ENCODE results near the gene RFX7. TPM values are rescaled to one million over a fixed set of nuclear protein-coding genes. Genes with fewer than 3 reads are reported as not detected.
"Not testable (repeated sequence)": the region's sequence is repeated elsewhere in the genome, so short reads cannot be mapped to it uniquely, and the experiment has no call there.

RFX7 gene
- polyA plus RNA-seq, 3 donors: 22.0 to 25.3 (median 24.0) TPM

DNA sequence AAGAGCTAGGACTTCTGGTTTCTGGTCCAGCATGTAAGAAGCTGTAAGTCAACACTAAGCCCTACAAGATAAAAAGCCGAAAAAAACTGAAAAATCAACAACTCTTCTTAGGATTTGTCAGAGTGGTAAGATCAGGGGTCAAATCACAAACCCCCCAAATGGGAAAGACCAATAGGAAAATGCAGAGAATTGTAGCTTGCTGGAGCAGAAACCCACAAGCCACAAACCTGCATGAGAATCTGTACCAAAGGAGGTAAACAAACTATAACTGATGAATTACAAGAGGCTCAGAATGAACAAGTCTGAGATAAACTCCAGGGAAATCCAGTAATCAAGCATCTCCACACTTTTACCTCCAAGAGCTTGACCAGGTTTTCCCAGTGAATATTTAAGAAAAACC lies 36.0 kb downstream of the RFX7 start:
- no peak for DNase-seq (ENCODE audit: low read depth in 3 of 3, low spot score in 2 of 3)

DNA sequence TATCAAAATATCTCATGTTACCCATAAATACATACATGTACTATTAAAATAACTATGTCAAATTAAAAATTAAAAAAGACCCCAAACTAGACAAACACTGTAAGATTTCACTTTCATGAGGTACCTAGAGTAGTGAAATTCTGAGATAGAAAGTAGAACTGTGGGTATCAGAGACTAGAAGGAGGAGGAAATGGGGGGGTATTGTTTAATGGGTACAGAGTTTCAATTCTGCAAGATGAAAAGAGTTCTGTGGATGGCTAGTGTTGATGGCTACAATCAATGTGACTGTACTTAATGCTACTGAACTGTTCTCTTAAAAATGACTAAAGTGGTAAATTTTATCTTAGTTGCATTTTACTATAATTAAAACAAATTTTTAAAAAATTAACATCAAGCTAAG lies 36.6 kb downstream of the RFX7 start:
- DNase-seq (ENCODE audit: low read depth in 3 of 3, low spot score in 2 of 3): no peak

GRCh38 chr15:56205061-56205876 lies 38.4 kb downstream of the RFX7 start:
- no peak for DNase-seq (ENCODE audit: low read depth in 3 of 3, low spot score in 2 of 3)

- DNase-seq (ENCODE audit: low read depth in 3 of 3, low spot score in 2 of 3): not testable (repeated sequence)
Observed at GRCh38 chr15:56203312-56203922, 40.3 kb downstream of the RFX7 start.

DNA sequence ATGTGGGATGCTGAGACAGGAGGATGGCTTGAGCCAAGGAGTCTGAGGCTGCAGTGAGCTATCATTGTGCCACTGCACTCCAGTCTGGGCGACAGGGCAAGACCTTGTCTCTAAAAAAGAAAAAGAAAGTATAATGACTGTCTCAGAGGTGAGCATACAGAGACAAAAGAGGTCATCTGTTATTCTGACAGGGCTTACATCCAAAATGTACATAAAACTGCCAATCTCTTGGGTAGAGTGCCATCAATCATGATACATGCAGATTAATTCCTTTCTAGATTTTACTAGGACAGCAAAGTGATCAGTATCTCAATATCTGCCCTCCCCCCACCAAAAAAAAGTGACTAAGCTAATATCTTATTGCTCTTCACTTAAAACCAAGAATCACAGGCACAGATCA lies 41.0 kb downstream of the RFX7 start:
- DNase-seq (ENCODE audit: low read depth in 3 of 3, low spot score in 2 of 3): no peak

GRCh38 chr15:56199038-56199437 lies 44.6 kb downstream of the RFX7 start:
- no peak for DNase-seq (ENCODE audit: low read depth in 3 of 3, low spot score in 2 of 3)

DNA sequence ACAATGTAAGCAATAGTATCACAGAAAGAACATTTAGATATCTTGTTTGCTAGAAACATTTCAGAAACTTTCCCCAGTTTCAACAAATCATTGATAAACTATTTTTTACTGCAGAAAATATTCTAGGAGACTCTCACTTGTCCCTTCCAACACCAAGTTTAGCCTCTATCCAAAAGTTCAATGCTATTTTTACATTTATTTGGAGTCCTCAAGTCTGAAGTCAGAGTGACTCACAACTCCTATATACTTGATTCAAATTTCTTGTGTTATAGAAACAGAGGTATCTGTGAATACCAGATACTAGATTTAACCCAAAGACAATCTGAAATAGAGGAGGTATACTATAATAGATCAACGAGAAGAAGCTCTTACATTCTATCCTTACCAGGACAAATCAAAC lies 49.6 kb downstream of the RFX7 start:
- no peak for DNase-seq (ENCODE audit: low read depth in 3 of 3, low spot score in 2 of 3)

DNA sequence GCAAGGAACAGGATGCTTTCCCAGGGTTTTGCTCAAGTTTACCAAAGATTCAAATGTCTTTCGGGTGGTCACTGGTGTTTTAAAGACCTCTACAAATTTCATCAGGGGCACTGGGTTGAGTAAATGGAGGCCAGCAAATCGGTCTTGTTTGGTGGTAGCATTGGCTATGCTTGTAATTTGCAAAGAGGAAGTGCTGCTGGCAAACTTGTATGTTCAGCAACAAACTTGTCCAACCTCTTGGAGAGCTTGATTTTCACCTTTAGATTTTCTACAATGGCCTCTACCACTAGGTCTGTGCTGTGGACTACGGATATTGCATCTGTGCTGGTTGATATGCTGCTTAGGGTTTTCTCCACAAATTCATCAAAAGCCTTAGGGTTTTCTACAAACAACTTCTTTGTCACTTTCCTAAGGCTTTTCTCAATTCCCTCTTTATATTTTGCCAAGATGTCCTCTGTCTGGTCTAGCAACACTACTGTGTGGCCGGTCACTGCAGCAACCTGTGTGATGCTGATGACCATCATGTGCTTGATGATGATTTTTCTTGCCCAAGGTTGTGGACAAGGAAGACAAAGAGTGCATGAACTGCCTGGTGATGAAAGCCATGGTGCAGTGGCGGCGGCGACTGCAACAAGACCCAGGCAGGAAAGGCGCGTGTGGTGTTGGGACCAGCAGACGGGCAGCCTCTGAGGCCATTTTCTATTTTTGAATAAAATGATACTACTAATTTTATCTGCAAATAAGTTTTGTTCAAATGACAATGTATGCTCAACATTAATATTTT lies 50.8 kb downstream of the RFX7 start:
- DNase-seq (ENCODE audit: low read depth in 3 of 3, low spot score in 2 of 3): no peak

- no peak for DNase-seq (ENCODE audit: low read depth in 3 of 3, low spot score in 2 of 3)
Observed at GRCh38 chr15:56187665-56188064, 56.0 kb downstream of the RFX7 start.

- DNase-seq (ENCODE audit: low read depth in 3 of 3, low spot score in 2 of 3): no peak
Observed at GRCh38 chr15:56185980-56186379, 57.7 kb downstream of the RFX7 start.

DNA sequence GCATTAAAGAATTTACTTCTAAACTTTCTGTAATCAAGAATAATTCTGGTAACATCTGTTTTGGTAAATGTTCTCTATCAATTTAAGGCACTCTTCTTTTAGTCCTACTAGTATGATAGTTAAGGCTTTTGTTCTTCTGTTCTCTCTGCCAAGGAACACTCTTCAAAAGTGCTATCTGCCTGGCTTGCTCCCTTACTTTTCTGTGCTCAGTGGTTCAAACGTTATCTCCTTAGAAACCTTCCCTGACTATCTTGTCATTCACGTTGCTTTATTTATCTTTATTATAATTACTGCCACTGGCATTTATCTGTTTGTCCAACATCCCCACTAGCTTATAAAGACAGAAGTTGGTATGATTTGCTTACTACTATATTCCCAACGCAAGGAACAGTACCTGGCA lies 59.2 kb downstream of the RFX7 start:
- no peak for DNase-seq (ENCODE audit: low read depth in 3 of 3, low spot score in 2 of 3)

DNA sequence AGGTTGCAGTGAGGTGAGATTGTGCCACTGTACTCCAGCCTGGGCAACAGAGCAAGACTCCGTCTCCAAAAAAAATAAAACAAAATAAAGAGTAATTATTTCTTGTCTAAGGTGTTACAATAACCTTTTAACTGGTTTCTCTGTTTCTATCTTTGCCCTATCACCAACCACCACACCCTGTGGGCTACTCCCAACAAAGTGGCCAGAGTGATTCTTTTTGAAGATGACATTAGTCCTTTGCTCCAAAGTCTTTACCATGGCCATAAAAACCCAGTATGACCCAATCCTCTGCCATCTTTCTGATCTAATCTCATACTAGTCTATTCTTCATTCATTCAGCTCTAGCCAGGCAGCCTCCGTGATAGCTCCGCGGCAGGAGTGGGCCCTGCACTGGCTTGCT lies 62.8 kb downstream of the RFX7 start:
- DNase-seq (ENCODE audit: low read depth in 3 of 3, low spot score in 2 of 3): no peak

- no peak for DNase-seq (ENCODE audit: low read depth in 3 of 3, low spot score in 2 of 3)
Observed at GRCh38 chr15:56176996-56177395, 66.7 kb downstream of the RFX7 start.

DNA sequence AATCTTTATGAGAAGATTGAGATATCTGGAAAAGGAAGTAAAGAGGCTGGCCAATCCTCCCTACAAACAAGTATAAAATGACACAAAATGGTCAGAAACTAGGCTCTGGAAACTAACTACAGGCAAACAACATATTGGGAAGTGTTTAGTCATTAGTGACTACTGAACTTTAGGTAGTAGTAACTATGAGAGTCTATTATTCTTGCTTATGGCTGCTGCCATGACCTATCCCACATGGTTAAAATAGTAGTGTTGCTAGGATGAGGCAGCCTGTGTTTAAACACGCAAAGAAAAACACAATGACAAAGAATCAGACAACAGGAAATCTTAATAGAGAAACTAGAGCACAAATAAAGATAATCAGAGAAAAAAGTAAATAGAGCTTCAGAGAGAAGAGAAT lies 67.9 kb downstream of the RFX7 start:
- no peak for DNase-seq (ENCODE audit: low read depth in 3 of 3, low spot score in 2 of 3)

GRCh38 chr15:56174649-56175048 lies 69.0 kb downstream of the RFX7 start:
- DNase-seq (ENCODE audit: low read depth in 3 of 3, low spot score in 2 of 3): no peak

GRCh38 chr15:56168394-56168793 lies 75.3 kb downstream of the RFX7 start:
- no peak for DNase-seq (ENCODE audit: low read depth in 3 of 3, low spot score in 2 of 3)

GRCh38 chr15:56165234-56165633 lies 78.4 kb downstream of the RFX7 start:
- no peak for DNase-seq (ENCODE audit: low read depth in 3 of 3, low spot score in 2 of 3)

DNA sequence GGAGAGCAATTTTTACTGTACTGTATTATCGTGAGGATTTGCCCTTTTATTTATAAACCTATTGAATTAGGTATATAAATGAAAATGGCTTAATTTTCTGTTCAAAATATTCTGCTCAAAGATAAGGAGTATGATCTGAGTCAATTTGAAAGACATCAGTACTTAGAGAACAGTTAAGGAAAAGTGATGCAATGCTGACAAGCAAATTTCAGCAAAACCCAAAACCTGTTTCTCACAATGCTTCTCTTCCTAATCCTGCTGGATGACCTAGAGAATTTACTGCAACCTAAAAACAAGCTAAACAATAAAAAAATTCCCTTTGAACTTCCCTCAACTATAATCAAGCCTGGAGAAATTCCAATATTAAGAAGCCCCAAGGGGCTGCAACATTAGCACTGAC lies 82.7 kb downstream of the RFX7 start:
- no peak for DNase-seq (ENCODE audit: low read depth in 3 of 3, low spot score in 2 of 3)

DNA sequence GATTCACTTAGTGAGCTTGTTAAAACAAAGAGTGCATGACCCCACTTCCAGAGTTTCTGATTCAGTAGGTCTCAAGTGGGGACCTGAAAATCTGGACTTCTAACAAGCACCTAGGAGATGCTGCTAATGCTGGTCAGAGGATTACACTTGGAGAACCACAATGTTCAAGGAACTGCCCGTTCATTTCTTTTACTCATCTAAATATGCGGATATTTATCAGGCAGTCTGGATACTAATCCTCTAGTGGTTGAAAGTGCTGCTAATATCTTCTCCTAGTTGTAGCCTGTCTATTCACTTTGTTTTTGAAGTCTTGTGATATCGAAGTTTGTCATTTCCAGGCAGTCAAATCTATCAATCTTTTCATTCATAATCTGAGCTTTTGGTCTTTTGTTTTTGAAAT lies 86.8 kb downstream of the RFX7 start:
- DNase-seq (ENCODE audit: low read depth in 3 of 3, low spot score in 2 of 3): no peak

GRCh38 chr15:56155278-56155677 lies 88.4 kb downstream of the RFX7 start:
- DNase-seq (ENCODE audit: low read depth in 3 of 3, low spot score in 2 of 3): not testable (repeated sequence)

DNA sequence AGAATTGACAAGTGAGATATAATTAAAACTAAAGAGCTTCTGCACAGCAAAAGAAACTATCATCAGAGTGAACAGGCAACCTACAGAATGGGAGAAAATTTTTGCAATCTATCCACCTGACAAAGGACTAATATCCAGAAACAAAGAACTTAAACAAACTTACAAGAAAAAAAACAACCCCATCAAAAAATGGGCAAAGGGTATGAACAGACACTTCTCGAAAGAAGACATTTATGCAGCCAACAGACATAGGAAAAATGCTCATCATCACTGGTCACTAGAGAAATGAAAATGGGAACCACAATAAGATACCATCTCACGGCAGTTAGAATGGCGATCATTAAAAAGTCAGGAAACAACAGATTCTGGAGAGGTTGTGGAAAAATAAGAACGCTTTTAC lies 88.9 kb downstream of the RFX7 start:
- DNase-seq (ENCODE audit: low read depth in 3 of 3, low spot score in 2 of 3): not testable (repeated sequence)

- DNase-seq (ENCODE audit: low read depth in 3 of 3, low spot score in 2 of 3): no peak
Observed at GRCh38 chr15:56150204-56150603, 93.5 kb downstream of the RFX7 start.

Measured in right renal cortex interstitium (tissue), 3 donors.